DND-41 (cell line): ENCODE results near the gene GPS2.

ENCODE experiments used
- EZH2 ChIP-seq: IDR thresholded peaks from 3 replicates; pipeline ENCODE4 v1.6.1; 2012; ENCODE audit warnings: borderline replicate concordance, low read depth, mild to moderate bottlenecking, moderate library complexity, low read length, inconsistent platforms; ENCODE audit not compliant: severe bottlenecking
- TF ChIP-seq, protein P1 (sequence below): IDR thresholded peaks from 2 replicates; pipeline ENCODE4 v1.5.1; 2012; ENCODE audit warnings: borderline replicate concordance, low read length, moderate library complexity, mild to moderate bottlenecking; ENCODE audit not compliant: poor library complexity, severe bottlenecking; ENCODE audit errors: extremely low read depth

DNA sequence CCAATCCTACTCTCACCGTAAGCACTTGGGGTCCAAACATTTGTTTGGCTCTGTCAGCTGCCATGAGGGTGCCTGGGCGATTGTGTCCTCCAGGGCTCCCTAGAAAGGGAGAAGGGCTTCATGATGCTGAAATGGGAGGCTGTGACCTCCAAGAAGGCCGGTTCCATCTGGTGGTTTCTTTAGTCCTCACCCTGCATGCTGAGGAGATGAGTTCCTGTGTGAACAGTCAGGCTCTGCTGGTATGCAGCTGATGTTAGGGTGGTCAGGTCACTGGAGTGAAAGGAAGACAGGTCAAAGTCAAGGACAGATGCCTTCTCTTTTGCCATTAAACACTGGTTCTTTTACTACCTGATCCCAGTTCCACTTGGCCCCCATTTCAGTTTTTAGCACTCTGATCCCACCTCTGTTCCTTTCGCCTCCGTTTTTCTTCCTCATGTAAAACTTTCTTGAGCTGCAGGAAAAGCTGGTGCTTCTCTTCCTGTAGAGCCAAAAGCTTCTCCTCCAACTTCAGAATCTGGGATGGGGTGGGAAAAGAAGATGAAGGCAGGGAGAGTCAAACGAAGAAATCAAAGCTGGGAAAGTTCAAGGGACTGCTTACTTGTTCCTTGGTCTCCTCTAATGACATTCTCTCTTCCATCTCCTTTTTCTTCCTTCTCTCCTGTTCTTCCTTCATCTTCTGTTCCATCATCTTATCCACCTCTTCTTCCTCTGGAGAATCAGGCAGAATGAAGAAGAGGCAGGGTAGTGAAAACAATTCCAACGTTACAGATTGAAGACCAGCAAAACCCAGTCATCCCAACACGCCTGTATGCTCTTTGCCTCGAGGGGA lies 1.1 kb downstream of the GPS2 start:
- TF ChIP-seq, protein P1, sequence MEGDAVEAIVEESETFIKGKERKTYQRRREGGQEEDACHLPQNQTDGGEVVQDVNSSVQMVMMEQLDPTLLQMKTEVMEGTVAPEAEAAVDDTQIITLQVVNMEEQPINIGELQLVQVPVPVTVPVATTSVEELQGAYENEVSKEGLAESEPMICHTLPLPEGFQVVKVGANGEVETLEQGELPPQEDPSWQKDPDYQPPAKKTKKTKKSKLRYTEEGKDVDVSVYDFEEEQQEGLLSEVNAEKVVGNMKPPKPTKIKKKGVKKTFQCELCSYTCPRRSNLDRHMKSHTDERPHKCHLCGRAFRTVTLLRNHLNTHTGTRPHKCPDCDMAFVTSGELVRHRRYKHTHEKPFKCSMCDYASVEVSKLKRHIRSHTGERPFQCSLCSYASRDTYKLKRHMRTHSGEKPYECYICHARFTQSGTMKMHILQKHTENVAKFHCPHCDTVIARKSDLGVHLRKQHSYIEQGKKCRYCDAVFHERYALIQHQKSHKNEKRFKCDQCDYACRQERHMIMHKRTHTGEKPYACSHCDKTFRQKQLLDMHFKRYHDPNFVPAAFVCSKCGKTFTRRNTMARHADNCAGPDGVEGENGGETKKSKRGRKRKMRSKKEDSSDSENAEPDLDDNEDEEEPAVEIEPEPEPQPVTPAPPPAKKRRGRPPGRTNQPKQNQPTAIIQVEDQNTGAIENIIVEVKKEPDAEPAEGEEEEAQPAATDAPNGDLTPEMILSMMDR = no peak
- TF ChIP-seq EZH2 = no peak
